ENCODE results near the gene DPAGT1.

GRCh38 chr11:119149786-119150275 is 48.2 kb upstream of the DPAGT1 start:
- TF ChIP-seq POLR2AphosphoS5 (IDR thresholded peaks at IDR 0.05; ENCODE audit: low read depth, low read length) (no peak), TAF1 (IDR thresholded peaks at IDR 0.05; ENCODE audit: borderline replicate concordance, insufficient read depth, low read length) (no peak)
